ENCODE measurements around the gene NUDT1. TPM values are rescaled to one million over a fixed set of nuclear protein-coding genes. Genes with fewer than 3 reads are reported as not detected.

The NUDT1 gene
- total RNA-seq, 2 experiments from 2014 or later: 12.8 to 13.0 TPM

GRCh38 chr7:2224491-2224928 is 17.5 kb upstream of the NUDT1 start:
- Histone ChIP-seq H3K27me3 (ENCODE audit: control insufficient read depth in 1 of 2, insufficient read depth in 2 of 2, low read length in 2 of 2) (no peaks in the 10 kb centered on the region), H3K4me1 (ENCODE audit: insufficient read depth, low read length) (no peaks in the 10 kb centered on the region), H3K9me3 (ENCODE audit: control insufficient read depth in 1 of 2, insufficient read depth in 1 of 2, low read length in 2 of 2) (no peaks in the 10 kb centered on the region), H3K36me3 (ENCODE audit: insufficient read depth, low read length) (peaks cover 54% of the 10 kb centered on the region), H3K4me3 (ENCODE audit: low read length) (no peak overlapping the region), H3K27ac (ENCODE audit: low read depth in 1 of 2, low read length in 2 of 2) (no peak overlapping the region)
- H3K27me3 Mint-ChIP-seq: no peaks in the 10 kb centered on the region
- intact Hi-C loops (cut with DNase I, micrococcal nuclease): no loop called here
- H3K36me3 Mint-ChIP-seq (ENCODE audit: low read depth): peaks cover 50% of the 10 kb centered on the region
- CTCF ChIA-PET: no interaction called here
- no peak overlapping the region for H3K27ac Mint-ChIP-seq
- no peak overlapping the region for H3K4me3 Mint-ChIP-seq
- no peaks in the 10 kb centered on the region for H3K9me3 Mint-ChIP-seq
- POLR2A ChIA-PET: no interaction called here
- no peak for TF ChIP-seq CTCF (IDR thresholded peaks at IDR 0.05)
- H3K4me1 Mint-ChIP-seq (ENCODE audit: low read depth): peaks cover 1% of the 10 kb centered on the region
- ATAC-seq (ENCODE audit: poor library complexity): no peak
- no peak for DNase-seq

- H3K4me3 ChIP-seq (ENCODE audit: low read length): no peak overlapping the region
- intact Hi-C loops (cut with DNase I, micrococcal nuclease): no loop called here
- H3K27me3 Mint-ChIP-seq: no peaks in the 10 kb centered on the region
- DNase-seq (no peak), ATAC-seq (ENCODE audit: poor library complexity) (no peak)
- no peak overlapping the region for H3K27ac Mint-ChIP-seq
- POLR2A ChIA-PET: no interaction called here
- H3K36me3 ChIP-seq (ENCODE audit: insufficient read depth, low read length): peaks cover 54% of the 10 kb centered on the region
- no peak overlapping the region for H3K27ac ChIP-seq (ENCODE audit: low read depth in 1 of 2, low read length in 2 of 2)
- peaks cover 6% of the 10 kb centered on the region for H3K4me1 Mint-ChIP-seq (ENCODE audit: low read depth)
- H3K9me3 ChIP-seq (ENCODE audit: control insufficient read depth in 1 of 2, insufficient read depth in 1 of 2, low read length in 2 of 2): no peaks in the 10 kb centered on the region
- no peaks in the 10 kb centered on the region for H3K9me3 Mint-ChIP-seq
- H3K4me3 Mint-ChIP-seq: no peak overlapping the region
- H3K36me3 Mint-ChIP-seq (ENCODE audit: low read depth): peaks cover 54% of the 10 kb centered on the region
- H3K27me3 ChIP-seq (ENCODE audit: control insufficient read depth in 1 of 2, insufficient read depth in 2 of 2, low read length in 2 of 2): no peaks in the 10 kb centered on the region
- peaks cover under 1% of the 10 kb centered on the region for H3K4me1 ChIP-seq (ENCODE audit: insufficient read depth, low read length)
- no peak for TF ChIP-seq CTCF (IDR thresholded peaks at IDR 0.05)
- CTCF ChIA-PET: no interaction called here
Measured at GRCh38 chr7:2224934-2225333, 17.1 kb upstream of the NUDT1 start.

- intact Hi-C loops (cut with DNase I, micrococcal nuclease): no loop called here
- Histone ChIP-seq H3K4me3 (ENCODE audit: low read length) (no peak overlapping the region), H3K27ac (ENCODE audit: low read depth in 1 of 2, low read length in 2 of 2) (no peak overlapping the region), H3K36me3 (ENCODE audit: insufficient read depth, low read length) (peaks cover 52% of the 10 kb centered on the region), H3K27me3 (ENCODE audit: control insufficient read depth in 1 of 2, insufficient read depth in 2 of 2, low read length in 2 of 2) (no peaks in the 10 kb centered on the region), H3K9me3 (ENCODE audit: control insufficient read depth in 1 of 2, insufficient read depth in 1 of 2, low read length in 2 of 2) (no peaks in the 10 kb centered on the region), H3K4me1 (ENCODE audit: insufficient read depth, low read length) (peaks cover 5% of the 10 kb centered on the region)
- ATAC-seq (ENCODE audit: poor library complexity) (no peak), DNase-seq (no peak)
- no peak for TF ChIP-seq CTCF (IDR thresholded peaks at IDR 0.05)
- H3K9me3 Mint-ChIP-seq: no peaks in the 10 kb centered on the region
- no peak overlapping the region for H3K4me3 Mint-ChIP-seq
- H3K36me3 Mint-ChIP-seq (ENCODE audit: low read depth): peaks cover 56% of the 10 kb centered on the region
- H3K27me3 Mint-ChIP-seq: no peaks in the 10 kb centered on the region
- POLR2A ChIA-PET: no interaction called here
- peaks cover 10% of the 10 kb centered on the region for H3K4me1 Mint-ChIP-seq (ENCODE audit: low read depth)
- CTCF ChIA-PET: no interaction called here
- no peak overlapping the region for H3K27ac Mint-ChIP-seq
Measured at GRCh38 chr7:2225336-2225735, 16.7 kb upstream of the NUDT1 start.
